ENCODE data around the gene CDH15.

GRCh38 chr16:89159850-89160354 is 11.6 kb upstream of the CDH15 start:
- TF ChIP-seq CTCF (IDR thresholded peaks at IDR 0.05; ENCODE audit: insufficient read depth, low read length, poor library complexity, severe bottlenecking) (no peak), EZH2phosphoT487 (conservative IDR thresholded peaks at IDR 0.05; ENCODE audit: low read length) (no peak)

Measured in SU-DHL-6 (cell line).